Liver (tissue), 9 donors: Measurements from ENCODE around the gene CCDC9B. TPM values are rescaled to one million over a fixed set of nuclear protein-coding genes. Genes with fewer than 3 reads are reported as not detected.
A peak's percentile ranks its signal among the peaks of the same experiment; 100 is the strongest.

ENCODE experiments used
- DNase-seq: peaks from one replicate; pipeline ENCODE4 v3.0.0-alpha.2; 2017; ENCODE audit warnings: low spot score
- H3K27ac ChIP-seq, 2 donors: one replicate each; pipeline ENCODE4 v1.7.0; 2013; ENCODE audit warnings: inconsistent platforms in 2 of 2, low read length in 2 of 2, control low read depth in 1 of 2, low read depth in 1 of 2, mild to moderate bottlenecking in 1 of 2
- H3K27me3 ChIP-seq, 4 donors: one replicate each; pipeline versions ENCODE4 v1.6.1 to v1.7.0; 2013; ENCODE audit warnings: low read length in 3 of 4, inconsistent platforms in 1 of 4, mild to moderate bottlenecking in 1 of 4, moderate library complexity in 1 of 4; ENCODE audit not compliant: control insufficient read depth in 4 of 4, insufficient read depth in 4 of 4
- H3K36me3 ChIP-seq, 4 donors: one replicate each; pipeline versions ENCODE4 v1.6.1 to v1.7.0; 2013; ENCODE audit warnings: low read length in 3 of 4, mild to moderate bottlenecking in 3 of 4, low read depth in 1 of 4, moderate library complexity in 1 of 4; ENCODE audit not compliant: control insufficient read depth in 4 of 4, insufficient read depth in 3 of 4
- H3K4me1 ChIP-seq, 4 donors: one replicate each; pipeline versions ENCODE4 v1.6.1 to v1.7.0; 2013; ENCODE audit warnings: low read length in 3 of 4, mild to moderate bottlenecking in 3 of 4, moderate library complexity in 1 of 4; ENCODE audit not compliant: control insufficient read depth in 4 of 4, insufficient read depth in 4 of 4
- H3K4me3 ChIP-seq, 3 donors: one replicate each; pipeline versions ENCODE4 v1.6.1 to v1.7.0; 2013; ENCODE audit warnings: low read length in 3 of 3, control low read depth in 1 of 3, low read depth in 1 of 3, mild to moderate bottlenecking in 1 of 3
- H3K9ac ChIP-seq, 2 donors: one replicate each; pipeline ENCODE4 v1.7.0; 2013; ENCODE audit warnings: low read length in 2 of 2, mild to moderate bottlenecking in 2 of 2, moderate library complexity in 2 of 2, control low read depth in 1 of 2, low read depth in 1 of 2
- H3K9me3 ChIP-seq, 4 donors: one replicate each; pipeline versions ENCODE4 v1.6.1 to v1.7.0; 2013; ENCODE audit warnings: low read length in 3 of 4; ENCODE audit not compliant: control insufficient read depth in 4 of 4
- EGR1 ChIP-seq, 2 donors: IDR thresholded peaks; 2 replicates each; pipeline ENCODE4 v1.6.1; 2016 to 2018; ENCODE audit warnings: antibody characterized with exemption in 2 of 2, low read depth in 2 of 2
- GABPA ChIP-seq, 2 donors: IDR thresholded peaks in 1 of 2; conservative IDR thresholded peaks in 1 of 2; 2 replicates each; pipeline ENCODE4 v1.6.1; 2016; ENCODE audit warnings: antibody characterized with exemption in 2 of 2, mild to moderate bottlenecking in 1 of 2, moderate library complexity in 1 of 2
- HNF4A ChIP-seq, 2 donors: conservative IDR thresholded peaks; 2 replicates each; pipeline ENCODE4 v1.6.1; 2016; ENCODE audit warnings: antibody characterized with exemption in 2 of 2, mild to moderate bottlenecking in 2 of 2
- HNF4G ChIP-seq: IDR thresholded peaks from 2 replicates; pipeline ENCODE4 v1.6.1; 2016; ENCODE audit warnings: antibody characterized with exemption
- RAD21 ChIP-seq, 2 donors: IDR thresholded peaks; 2 replicates each; pipeline ENCODE4 v1.6.1; 2016; ENCODE audit warnings: antibody characterized with exemption in 2 of 2, mild to moderate bottlenecking in 2 of 2
- RXRA ChIP-seq, 2 donors: IDR thresholded peaks; 2 replicates each; pipeline ENCODE4 v1.6.1; 2017 to 2018; ENCODE audit warnings: antibody characterized with exemption in 2 of 2, mild to moderate bottlenecking in 1 of 2
- SP1 ChIP-seq: IDR thresholded peaks from 2 replicates; pipeline ENCODE4 v1.6.1; 2018; ENCODE audit warnings: antibody characterized with exemption, mild to moderate bottlenecking
- TAF1 ChIP-seq: conservative IDR thresholded peaks from 2 replicates; pipeline ENCODE4 v1.6.1; 2016; ENCODE audit warnings: antibody characterized with exemption, mild to moderate bottlenecking
- WGBS: extraction: QIAGEN DNeasy Blood & Tissue Kit; methylation state at CpG from one replicate; pipeline ENCODE4 v1.1.7; 2013; 5-methylcytosine and 5-hydroxymethylcytosine counted together
- polyA plus RNA-seq, 2 donors: library from polyadenylated mRNA; stranded (reverse) in 1 of 2; unstranded in 1 of 2; fragments of 200-250 nt in 1 of 2; fragments of >200 nt in 1 of 2; fragmentation: Nextera tagmentation in 1 of 2; extraction: Ambion mirVana in 1 of 2; gene quantifications; one replicate each; pipeline versions ENCODE4 v1.2.1 to v1.2.3, GENCODE V29; 2013 to 2015
- total RNA-seq, 2 donors: library from RNA; depleted of rRNA; stranded (reverse); fragments of >200 nt; gene quantifications; one replicate each; pipeline ENCODE4 v1.2.3, GENCODE V29; 2014
- TF ChIP-seq, protein P1 (sequence below): IDR thresholded peaks from 2 replicates; pipeline ENCODE4 v1.6.1; 2016; ENCODE audit warnings: antibody characterized with exemption
- TF ChIP-seq, protein P2 (sequence below): IDR thresholded peaks from 2 replicates; pipeline ENCODE4 v1.6.1; 2016; ENCODE audit warnings: antibody characterized with exemption
- TF ChIP-seq, protein P3 (sequence below): IDR thresholded peaks from 2 replicates; pipeline ENCODE4 v1.6.1; 2016; ENCODE audit warnings: antibody characterized with exemption
- TF ChIP-seq, protein P4 (sequence below): fragments of 150-350 bp; IDR thresholded peaks from 2 replicates; pipeline ENCODE4 v1.5.1; 2017; ENCODE audit warnings: improper control_type of control experiment, low read depth, low read length; ENCODE audit not compliant: missing input control
- donor health status: healthy.
- donor health status: healthy.
- donor health status: healthy.
- donor health status: healthy.
- donor health status: healthy.

CCDC9B gene
- total and polyA plus RNA-seq, 4 donors = 0.43 to 4.4 (median 0.73) TPM

DNA sequence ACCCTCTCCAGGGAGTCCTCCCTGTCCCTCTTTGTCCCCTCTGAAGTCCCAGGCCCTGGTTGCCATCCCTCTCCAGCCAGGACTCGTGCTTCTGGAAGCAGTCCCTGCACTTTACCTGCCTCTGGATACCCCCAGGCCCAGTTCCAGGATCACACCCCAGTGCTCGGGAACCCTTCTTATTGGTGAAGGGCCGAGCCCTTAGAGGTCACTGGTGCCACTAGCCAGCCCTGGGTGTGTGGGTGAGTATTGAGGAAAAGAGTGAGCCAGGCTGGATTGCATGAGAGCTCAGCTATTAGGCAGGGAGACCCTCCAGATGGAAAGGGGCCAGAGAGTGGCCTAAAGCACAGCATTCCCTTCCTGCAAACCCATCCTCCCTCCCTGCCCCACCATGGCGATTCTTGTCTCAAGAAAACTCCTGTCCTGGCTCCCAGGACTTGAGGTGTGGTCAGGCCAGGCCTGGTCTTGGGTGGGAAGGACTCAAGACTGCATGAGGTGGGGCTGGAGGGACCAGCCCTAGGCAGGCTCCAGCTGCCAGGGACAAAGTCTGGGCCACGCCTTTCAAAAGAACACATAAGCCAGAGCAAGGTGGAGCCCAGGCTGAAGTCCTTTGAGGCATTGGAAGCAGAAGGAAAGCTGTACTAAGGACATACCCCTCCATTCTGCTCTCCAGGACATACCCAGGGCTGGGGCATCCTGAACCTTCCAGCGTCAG, 5.3 kb upstream of the CCDC9B start:
- Histone ChIP-seq H3K27ac (no peak overlapping the region), H3K36me3 (no peaks in the 10 kb centered on the region), H3K9ac (no peak overlapping the region), H3K9me3 (no peaks in the 10 kb centered on the region), H3K27me3 (no peaks in the 10 kb centered on the region), H3K4me3 (no peak overlapping the region), H3K4me1 (peaks cover 0 to 3% (median 2%) of the 10 kb centered on the region in 4 donors)
- TF ChIP-seq, protein P1, sequence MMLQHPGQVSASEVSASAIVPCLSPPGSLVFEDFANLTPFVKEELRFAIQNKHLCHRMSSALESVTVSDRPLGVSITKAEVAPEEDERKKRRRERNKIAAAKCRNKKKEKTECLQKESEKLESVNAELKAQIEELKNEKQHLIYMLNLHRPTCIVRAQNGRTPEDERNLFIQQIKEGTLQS = no peak
- TF ChIP-seq RXRA (IDR thresholded peaks at IDR 0.05) (no peak), SP1 (no peak), GABPA (IDR thresholded peaks at IDR 0.05 in 1 of 2, conservative IDR thresholded peaks at IDR 0.05 in 1 of 2) (no peak)
- TF ChIP-seq, protein P2, sequence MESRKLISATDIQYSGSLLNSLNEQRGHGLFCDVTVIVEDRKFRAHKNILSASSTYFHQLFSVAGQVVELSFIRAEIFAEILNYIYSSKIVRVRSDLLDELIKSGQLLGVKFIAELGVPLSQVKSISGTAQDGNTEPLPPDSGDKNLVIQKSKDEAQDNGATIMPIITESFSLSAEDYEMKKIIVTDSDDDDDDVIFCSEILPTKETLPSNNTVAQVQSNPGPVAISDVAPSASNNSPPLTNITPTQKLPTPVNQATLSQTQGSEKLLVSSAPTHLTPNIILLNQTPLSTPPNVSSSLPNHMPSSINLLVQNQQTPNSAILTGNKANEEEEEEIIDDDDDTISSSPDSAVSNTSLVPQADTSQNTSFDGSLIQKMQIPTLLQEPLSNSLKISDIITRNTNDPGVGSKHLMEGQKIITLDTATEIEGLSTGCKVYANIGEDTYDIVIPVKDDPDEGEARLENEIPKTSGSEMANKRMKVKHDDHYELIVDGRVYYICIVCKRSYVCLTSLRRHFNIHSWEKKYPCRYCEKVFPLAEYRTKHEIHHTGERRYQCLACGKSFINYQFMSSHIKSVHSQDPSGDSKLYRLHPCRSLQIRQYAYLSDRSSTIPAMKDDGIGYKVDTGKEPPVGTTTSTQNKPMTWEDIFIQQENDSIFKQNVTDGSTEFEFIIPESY = no peak
- TF ChIP-seq, protein P3, sequence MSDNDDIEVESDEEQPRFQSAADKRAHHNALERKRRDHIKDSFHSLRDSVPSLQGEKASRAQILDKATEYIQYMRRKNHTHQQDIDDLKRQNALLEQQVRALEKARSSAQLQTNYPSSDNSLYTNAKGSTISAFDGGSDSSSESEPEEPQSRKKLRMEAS = no peak
- DNase-seq = no peak
- 83% methylated on average over 6 of the region's 6 CpGs for WGBS

DNA sequence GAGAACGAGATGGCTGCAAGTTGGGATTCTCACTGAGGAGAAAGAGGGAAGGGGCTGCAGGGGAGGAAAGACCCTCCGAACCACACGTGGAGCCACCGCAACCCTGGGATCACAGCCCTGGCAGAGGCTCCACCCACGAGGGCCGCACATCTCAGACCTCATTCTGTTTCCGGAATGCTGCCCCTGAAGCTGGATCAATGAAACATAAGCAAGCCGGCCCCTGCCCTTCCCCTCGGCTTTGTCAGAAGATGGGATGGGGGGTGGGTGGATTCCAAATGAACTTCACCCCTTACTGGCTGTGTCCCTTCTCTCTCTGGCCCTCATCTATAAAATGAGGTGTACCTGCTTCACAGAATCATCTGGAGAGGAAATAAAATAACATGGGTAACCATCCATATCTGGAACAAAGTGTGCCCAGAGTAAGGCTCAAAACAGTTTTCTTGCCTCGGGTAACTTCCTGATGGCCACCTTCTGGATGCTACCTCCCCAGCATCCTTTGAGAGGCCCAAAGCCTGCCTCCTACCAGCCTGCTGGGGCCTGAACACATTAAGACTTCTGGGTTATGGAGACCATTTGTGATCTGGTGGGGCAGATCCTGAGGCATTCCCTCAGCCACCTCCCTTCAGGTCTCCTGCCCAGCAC, 4.6 kb upstream of the CCDC9B start:
- no peaks in the 10 kb centered on the region for H3K27me3 ChIP-seq
- no peak for DNase-seq
- H3K9ac ChIP-seq = no peak overlapping the region
- TF ChIP-seq HNF4G = no peak
- no peak for TF ChIP-seq SP1
- TF ChIP-seq, protein P2 = no peak
- no peak for TF ChIP-seq EGR1 (IDR thresholded peaks at IDR 0.05; ENCODE audit: low read depth in 2 of 2)
- TF ChIP-seq TAF1 = no peak
- no peak for TF ChIP-seq HNF4A (conservative IDR thresholded peaks at IDR 0.05)
- no peak overlapping the region for H3K27ac ChIP-seq
- 60% methylated on average over 10 of the region's 10 CpGs for WGBS
- no peak overlapping the region for H3K4me3 ChIP-seq
- H3K36me3 ChIP-seq = no peaks in the 10 kb centered on the region
- H3K9me3 ChIP-seq = no peaks in the 10 kb centered on the region
- H3K4me1 ChIP-seq = peaks cover 3 to 9% (median 6%) of the 10 kb centered on the region in 4 donors

DNA sequence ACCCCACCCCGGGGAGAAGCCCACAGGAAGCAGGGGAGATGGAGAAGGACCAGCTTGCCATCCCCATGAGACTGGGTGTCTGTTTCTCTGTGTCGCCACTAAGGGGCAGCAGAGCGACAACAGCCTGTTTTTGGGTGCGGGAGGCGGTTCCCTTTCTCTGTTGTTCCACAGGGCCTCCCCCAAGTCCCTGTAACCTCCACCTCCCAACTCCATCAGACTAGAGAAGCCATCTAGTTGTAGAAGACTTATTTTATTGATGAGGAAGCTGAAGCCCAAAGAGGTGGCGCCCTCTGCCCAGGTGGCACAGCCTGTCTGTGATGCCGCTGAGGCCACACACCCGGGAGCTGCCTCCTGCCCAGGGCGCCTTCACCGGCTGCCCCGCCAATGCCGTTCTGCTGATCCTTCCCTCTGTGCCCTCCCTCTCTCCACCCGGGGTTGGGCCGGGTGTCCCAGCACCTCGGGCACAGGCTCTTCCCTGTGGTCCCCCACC, 3.9 kb upstream of the CCDC9B start:
- whole genome bisulfite sequencing = 26% methylated on average over 15 of the region's 15 CpGs
- peaks cover 7 to 16% (median 13%) of the 10 kb centered on the region in 4 donors for H3K4me1 ChIP-seq
- H3K27me3 ChIP-seq = no peaks in the 10 kb centered on the region
- no peak overlapping the region for H3K27ac ChIP-seq
- H3K4me3 ChIP-seq = no peak overlapping the region
- no peaks in the 10 kb centered on the region for H3K36me3 ChIP-seq
- no peaks in the 10 kb centered on the region for H3K9me3 ChIP-seq
- no peak overlapping the region for H3K9ac ChIP-seq
- TF ChIP-seq, protein P3 = no peak
- TF ChIP-seq, protein P2 = no peak
- TF ChIP-seq, protein P4, sequence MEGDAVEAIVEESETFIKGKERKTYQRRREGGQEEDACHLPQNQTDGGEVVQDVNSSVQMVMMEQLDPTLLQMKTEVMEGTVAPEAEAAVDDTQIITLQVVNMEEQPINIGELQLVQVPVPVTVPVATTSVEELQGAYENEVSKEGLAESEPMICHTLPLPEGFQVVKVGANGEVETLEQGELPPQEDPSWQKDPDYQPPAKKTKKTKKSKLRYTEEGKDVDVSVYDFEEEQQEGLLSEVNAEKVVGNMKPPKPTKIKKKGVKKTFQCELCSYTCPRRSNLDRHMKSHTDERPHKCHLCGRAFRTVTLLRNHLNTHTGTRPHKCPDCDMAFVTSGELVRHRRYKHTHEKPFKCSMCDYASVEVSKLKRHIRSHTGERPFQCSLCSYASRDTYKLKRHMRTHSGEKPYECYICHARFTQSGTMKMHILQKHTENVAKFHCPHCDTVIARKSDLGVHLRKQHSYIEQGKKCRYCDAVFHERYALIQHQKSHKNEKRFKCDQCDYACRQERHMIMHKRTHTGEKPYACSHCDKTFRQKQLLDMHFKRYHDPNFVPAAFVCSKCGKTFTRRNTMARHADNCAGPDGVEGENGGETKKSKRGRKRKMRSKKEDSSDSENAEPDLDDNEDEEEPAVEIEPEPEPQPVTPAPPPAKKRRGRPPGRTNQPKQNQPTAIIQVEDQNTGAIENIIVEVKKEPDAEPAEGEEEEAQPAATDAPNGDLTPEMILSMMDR = peak; percentile 75
- peak; percentile 82 to 85 for TF ChIP-seq RAD21 (IDR thresholded peaks at IDR 0.05)
- peak; percentile 65 for DNase-seq
